NT2/D1 (cell line): ENCODE measurements around the gene NPBWR2.

ENCODE experiments used
- DNase-seq: peaks from one replicate; pipeline ENCODE4 v3.0.0-alpha.2; 2011; ENCODE audit warnings: low read depth, low spot score
- H3K27me3 ChIP-seq: 2 replicates; pipeline ENCODE4 v1.6.0; 2011; ENCODE audit warnings: mild to moderate bottlenecking; ENCODE audit not compliant: insufficient read length, insufficient read depth
- H3K36me3 ChIP-seq: 2 replicates; pipeline ENCODE4 v1.6.1; 2011; ENCODE audit warnings: mild to moderate bottlenecking, low read length, mixed read lengths; ENCODE audit not compliant: insufficient read depth, insufficient read length
- H3K4me1 ChIP-seq: 2 replicates; pipeline ENCODE4 v1.5.1; 2011; ENCODE audit not compliant: insufficient read depth, insufficient read length
- H3K4me3 ChIP-seq: 2 replicates; pipeline ENCODE4 v1.5.1; 2011; ENCODE audit warnings: low read depth; ENCODE audit not compliant: insufficient read length
- H3K9ac ChIP-seq: 2 replicates; pipeline ENCODE4 v1.6.0; 2011; ENCODE audit warnings: low read depth; ENCODE audit not compliant: insufficient read length
- H3K9me3 ChIP-seq: 2 replicates; pipeline ENCODE4 v1.5.1; 2011; ENCODE audit warnings: mild to moderate bottlenecking, low read length; ENCODE audit not compliant: insufficient read depth
- SUZ12 ChIP-seq: IDR thresholded peaks from 2 replicates; pipeline ENCODE4 v1.6.1; 2011; ENCODE audit not compliant: insufficient read length, insufficient read depth; ENCODE audit errors: extremely low read depth
- YY1 ChIP-seq: IDR thresholded peaks from 2 replicates; pipeline ENCODE4 v1.6.1; 2011; ENCODE audit not compliant: insufficient read length, insufficient read depth
- ZNF274 ChIP-seq: IDR thresholded peaks from 2 replicates; pipeline ENCODE4 v1.6.1; 2011; ENCODE audit warnings: mild to moderate bottlenecking, low read depth, low read length

The NPBWR2 gene

GRCh38 chr20:64070244-64070993 lies 36.9 kb downstream of the NPBWR2 start:
- H3K9me3 ChIP-seq = no peaks in the 10 kb centered on the region
- H3K9ac ChIP-seq = no peak overlapping the region
- no peak overlapping the region for H3K4me3 ChIP-seq
- H3K36me3 ChIP-seq = peaks cover 43% of the 10 kb centered on the region
- no peak for DNase-seq
- H3K4me1 ChIP-seq = peaks cover 28% of the 10 kb centered on the region
- no peaks in the 10 kb centered on the region for H3K27me3 ChIP-seq
- TF ChIP-seq ZNF274 (no peak), SUZ12 (no peak), YY1 (no peak)

- no peaks in the 10 kb centered on the region for H3K9me3 ChIP-seq
- no peak for TF ChIP-seq SUZ12
- H3K4me1 ChIP-seq = peaks cover 32% of the 10 kb centered on the region
- peaks cover 37% of the 10 kb centered on the region for H3K36me3 ChIP-seq
- H3K9ac ChIP-seq = no peak overlapping the region
- H3K4me3 ChIP-seq = no peak overlapping the region
- DNase-seq = no peak
- H3K27me3 ChIP-seq = no peaks in the 10 kb centered on the region
These were observed 37.6 kb downstream of the NPBWR2 start for GRCh38 chr20:64069614-64070243.

GRCh38 chr20:64069209-64069613 lies 38.2 kb downstream of the NPBWR2 start:
- Histone ChIP-seq H3K4me3 (no peak overlapping the region), H3K27me3 (no peaks in the 10 kb centered on the region), H3K36me3 (peaks cover 32% of the 10 kb centered on the region), H3K9me3 (no peaks in the 10 kb centered on the region), H3K9ac (no peak overlapping the region), H3K4me1 (peaks cover 36% of the 10 kb centered on the region)
- TF ChIP-seq SUZ12 (no peak), ZNF274 (no peak), YY1 (no peak)
- DNase-seq = no peak

DNA sequence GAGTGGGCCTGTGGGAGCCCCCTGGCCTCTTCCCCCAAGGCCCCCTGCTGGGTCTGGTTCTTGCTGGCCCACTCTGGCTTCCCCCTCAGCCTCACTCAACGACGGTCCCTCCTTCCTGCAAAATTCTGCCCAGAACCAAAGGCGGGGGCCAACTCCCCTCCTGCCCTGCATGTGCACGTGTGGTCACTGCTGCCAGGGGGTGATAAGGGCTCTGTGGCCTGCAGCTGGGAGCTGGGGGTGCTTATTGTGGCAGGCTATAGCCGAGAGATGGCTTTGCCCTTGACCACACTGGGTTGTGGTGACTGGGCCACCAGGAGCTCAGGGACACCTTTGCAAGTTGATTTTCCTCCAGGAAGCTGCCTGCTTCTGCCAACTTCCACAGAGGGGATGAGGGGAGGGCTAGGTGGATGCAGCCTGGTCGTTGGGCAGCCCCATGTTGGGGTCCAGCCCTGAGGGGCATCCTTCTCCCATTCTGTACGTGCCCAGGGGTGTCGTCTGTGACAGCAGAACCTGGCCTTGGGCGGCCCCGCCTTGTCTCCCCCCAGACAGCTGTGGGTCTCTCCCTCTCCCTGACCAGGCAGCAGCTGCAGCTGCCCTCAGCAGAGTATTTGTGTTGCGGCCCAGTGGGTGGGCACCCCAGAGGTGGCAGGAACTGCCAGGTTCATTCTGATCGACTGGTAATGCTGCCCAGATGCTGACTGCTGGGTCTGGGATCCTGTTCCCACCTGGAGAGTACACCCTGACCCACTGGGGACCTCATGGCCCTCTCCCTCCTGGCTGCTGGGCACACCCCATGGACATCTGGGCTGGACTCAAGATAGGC lies 38.8 kb downstream of the NPBWR2 start:
- DNase-seq = no peak
- peaks cover 38% of the 10 kb centered on the region for H3K4me1 ChIP-seq
- no peak overlapping the region for H3K9ac ChIP-seq

GRCh38 chr20:64067733-64068307 lies 39.5 kb downstream of the NPBWR2 start:
- TF ChIP-seq ZNF274 = no peak
- TF ChIP-seq SUZ12 = no peak
- TF ChIP-seq YY1 = no peak
- H3K4me1 ChIP-seq = peaks cover 38% of the 10 kb centered on the region
- no peak for DNase-seq
- peaks cover 18% of the 10 kb centered on the region for H3K36me3 ChIP-seq
- H3K9me3 ChIP-seq = no peaks in the 10 kb centered on the region
- peak overlapping the region; percentile 39 for H3K9ac ChIP-seq
- no peak overlapping the region for H3K4me3 ChIP-seq
- H3K27me3 ChIP-seq = no peaks in the 10 kb centered on the region

More for the DNA sequence above, 38.8 kb downstream of the NPBWR2 start:
- TF ChIP-seq SUZ12 (no peak), YY1 (no peak), ZNF274 (no peak)
- Histone ChIP-seq H3K36me3 (peaks cover 26% of the 10 kb centered on the region), H3K4me3 (no peak overlapping the region), H3K9me3 (no peaks in the 10 kb centered on the region), H3K27me3 (no peaks in the 10 kb centered on the region)

- Histone ChIP-seq H3K27me3 (no peaks in the 10 kb centered on the region), H3K9me3 (no peaks in the 10 kb centered on the region), H3K4me3 (no peak overlapping the region), H3K9ac (peak overlapping the region; percentile 39), H3K36me3 (peaks cover 11% of the 10 kb centered on the region), H3K4me1 (peaks cover 41% of the 10 kb centered on the region)
- no peak for TF ChIP-seq YY1
- no peak for TF ChIP-seq SUZ12
- TF ChIP-seq ZNF274 = no peak
- DNase-seq = no peak
These were observed 40.2 kb downstream of the NPBWR2 start for GRCh38 chr20:64067005-64067632.
